SKM-1 (cell line): Measurements from ENCODE around the gene LHFPL4.
A peak's percentile ranks its signal among the peaks of the same experiment; 100 is the strongest.
"Not testable (repeated sequence)": the region's sequence is repeated elsewhere in the genome, so short reads cannot be mapped to it uniquely, and the experiment has no call there.

ENCODE experiments used
- DNase-seq: peaks from one replicate; lab custom pipeline; 2025; ENCODE audit not compliant: unreplicated experiment; lab: John Stamatoyannopoulos, UW

The LHFPL4 gene

GRCh38 chr3:9542182-9542581, 11.4 kb downstream of the LHFPL4 start:
- DNase-seq, result no peak

- DNase-seq, result no peak
Observed at GRCh38 chr3:9536212-9536611, 17.4 kb downstream of the LHFPL4 start.

GRCh38 chr3:9534429-9534828, 19.2 kb downstream of the LHFPL4 start:
- no peak for DNase-seq

GRCh38 chr3:9525078-9525477, 28.5 kb downstream of the LHFPL4 start:
- DNase-seq, result no peak

GRCh38 chr3:9514956-9515355, 38.7 kb downstream of the LHFPL4 start:
- no peak for DNase-seq

GRCh38 chr3:9514306-9514705, 39.3 kb downstream of the LHFPL4 start:
- no peak for DNase-seq

- DNase-seq, result no peak
Observed at GRCh38 chr3:9512456-9513045, 41.1 kb downstream of the LHFPL4 start.

GRCh38 chr3:9508781-9509180, 44.8 kb downstream of the LHFPL4 start:
- DNase-seq, result no peak

GRCh38 chr3:9507586-9508578, 45.7 kb downstream of the LHFPL4 start:
- no peak for DNase-seq

GRCh38 chr3:9503283-9503682, 50.3 kb downstream of the LHFPL4 start:
- DNase-seq, result peak; percentile 33

- no peak for DNase-seq
Observed at GRCh38 chr3:9501226-9501625, 52.4 kb downstream of the LHFPL4 start.

- no peak for DNase-seq
Observed at GRCh38 chr3:9500108-9501050, 53.2 kb downstream of the LHFPL4 start.

GRCh38 chr3:9499455-9500107, 54.0 kb downstream of the LHFPL4 start:
- DNase-seq, result no peak

- DNase-seq, result no peak
Observed at GRCh38 chr3:9498781-9499180, 54.8 kb downstream of the LHFPL4 start.

GRCh38 chr3:9497821-9498565, 55.6 kb downstream of the LHFPL4 start:
- no peak for DNase-seq

GRCh38 chr3:9496893-9497292, 56.7 kb downstream of the LHFPL4 start:
- DNase-seq, result no peak

GRCh38 chr3:9494036-9494435, 59.6 kb downstream of the LHFPL4 start:
- not testable (repeated sequence) for DNase-seq

- DNase-seq, result no peak
Observed at GRCh38 chr3:9491506-9491905, 62.1 kb downstream of the LHFPL4 start.

- DNase-seq, result no peak
Observed at GRCh38 chr3:9485248-9485647, 68.4 kb downstream of the LHFPL4 start.

GRCh38 chr3:9480265-9480664, 73.4 kb downstream of the LHFPL4 start:
- no peak for DNase-seq
